Measurements from ENCODE around the gene CATSPER4.
A peak's percentile ranks its signal among the peaks of the same experiment; 100 is the strongest.
"Not testable (repeated sequence)": the region's sequence is repeated elsewhere in the genome, so short reads cannot be mapped to it uniquely, and the experiment has no call there.

Gene CATSPER4

GRCh38 chr1:26197301-26197700 is 6.9 kb downstream of the CATSPER4 start:
- H3K4me3 ChIP-seq (ENCODE audit: low read length) = no peak overlapping the region
- no peak for TF ChIP-seq ZNF274 (IDR thresholded peaks at IDR 0.05; ENCODE audit: low read depth, low read length)

GRCh38 chr1:26197813-26198212 is 7.4 kb downstream of the CATSPER4 start:
- no peak for TF ChIP-seq ZNF274 (IDR thresholded peaks at IDR 0.05; ENCODE audit: low read depth, low read length)
- H3K4me3 ChIP-seq (ENCODE audit: low read length) = no peak overlapping the region

GRCh38 chr1:26200413-26200812 is 10.0 kb downstream of the CATSPER4 start:
- H3K4me3 ChIP-seq (ENCODE audit: low read length) = no peak overlapping the region
- TF ChIP-seq ZNF274 (IDR thresholded peaks at IDR 0.05; ENCODE audit: low read depth, low read length) = no peak

GRCh38 chr1:26203642-26204318 is 13.4 kb downstream of the CATSPER4 start:
- no peak overlapping the region for H3K4me3 ChIP-seq (ENCODE audit: low read length)
- TF ChIP-seq ZNF274 (IDR thresholded peaks at IDR 0.05; ENCODE audit: low read depth, low read length) = no peak

- no peak for TF ChIP-seq ZNF274 (IDR thresholded peaks at IDR 0.05; ENCODE audit: low read depth, low read length)
- no peak overlapping the region for H3K4me3 ChIP-seq (ENCODE audit: low read length)
These were observed 19.9 kb downstream of the CATSPER4 start for GRCh38 chr1:26210147-26210870.

- H3K4me3 ChIP-seq (ENCODE audit: low read length) = no peak overlapping the region
- TF ChIP-seq ZNF274 (IDR thresholded peaks at IDR 0.05; ENCODE audit: low read depth, low read length) = no peak
These were observed 22.3 kb downstream of the CATSPER4 start for GRCh38 chr1:26212726-26213125.

- no peak for TF ChIP-seq ZNF274 (IDR thresholded peaks at IDR 0.05; ENCODE audit: low read depth, low read length)
- no peak overlapping the region for H3K4me3 ChIP-seq (ENCODE audit: low read length)
These were observed 23.0 kb downstream of the CATSPER4 start for GRCh38 chr1:26213335-26213905.

- no peak overlapping the region for H3K4me3 ChIP-seq (ENCODE audit: low read length)
- no peak for TF ChIP-seq ZNF274 (IDR thresholded peaks at IDR 0.05; ENCODE audit: low read depth, low read length)
These were observed 24.8 kb downstream of the CATSPER4 start for GRCh38 chr1:26215246-26215645.

- H3K4me3 ChIP-seq (ENCODE audit: low read length) = no peak overlapping the region
- no peak for TF ChIP-seq ZNF274 (IDR thresholded peaks at IDR 0.05; ENCODE audit: low read depth, low read length)
These were observed 28.6 kb downstream of the CATSPER4 start for GRCh38 chr1:26218906-26219494.

- TF ChIP-seq ZNF274 (IDR thresholded peaks at IDR 0.05; ENCODE audit: low read depth, low read length) = no peak
- H3K4me3 ChIP-seq (ENCODE audit: low read length) = no peak overlapping the region
These were observed 30.0 kb downstream of the CATSPER4 start for GRCh38 chr1:26220199-26220912.

- H3K4me3 ChIP-seq (ENCODE audit: low read length) = no peak overlapping the region
- TF ChIP-seq ZNF274 (IDR thresholded peaks at IDR 0.05; ENCODE audit: low read depth, low read length) = no peak
These were observed 30.7 kb downstream of the CATSPER4 start for GRCh38 chr1:26221094-26221493.

- H3K4me3 ChIP-seq (ENCODE audit: low read length) = no peak overlapping the region; the same call in 1 of the 2 replicates
- TF ChIP-seq ZNF274 (IDR thresholded peaks at IDR 0.05; ENCODE audit: low read depth, low read length) = no peak
These were observed 34.2 kb downstream of the CATSPER4 start for GRCh38 chr1:26224606-26225005.

- peak overlapping the region; percentile 34; the same call in 1 of the 2 replicates for H3K4me3 ChIP-seq (ENCODE audit: low read length)
- TF ChIP-seq ZNF274 (IDR thresholded peaks at IDR 0.05; ENCODE audit: low read depth, low read length) = no peak
These were observed 34.8 kb downstream of the CATSPER4 start for GRCh38 chr1:26225033-26225831.

- H3K4me3 ChIP-seq (ENCODE audit: low read length) = not testable (repeated sequence)
These were observed 40.3 kb downstream of the CATSPER4 start for GRCh38 chr1:26230682-26231081.

All from GM08714 (cell line).